SK-N-SH (cell line): ENCODE results near the gene ZNF649.

Source experiments
- CHD2 ChIP-seq: fragments of 150-350 bp; IDR thresholded peaks from 2 replicates; pipeline ENCODE4 v1.6.1; 2018; ENCODE audit warnings: low read length; ENCODE audit not compliant: partially characterized antibody
- CTCF ChIP-seq: fragments of 200-600 bp; sonication (generic); IDR thresholded peaks from 2 replicates; pipeline ENCODE4 v1.6.1; 2017; ENCODE audit warnings: antibody characterized with exemption, mild to moderate bottlenecking, moderate library complexity
- EP300 ChIP-seq, 2 experiments: IDR thresholded peaks; 2 replicates each; pipeline versions ENCODE4 v1.4.0 to v1.6.1; 2012; ENCODE audit warnings: borderline replicate concordance in 1 of 2, low read depth in 1 of 2, low read length in 1 of 2
- FOXM1 ChIP-seq: IDR thresholded peaks from 2 replicates; pipeline ENCODE4 v1.4.0; 2012; ENCODE audit warnings: low read depth, mild to moderate bottlenecking
- GABPA ChIP-seq: IDR thresholded peaks from 2 replicates; pipeline ENCODE4 v1.4.0; 2012; ENCODE audit warnings: low read depth, mild to moderate bottlenecking
- MXI1 ChIP-seq: IDR thresholded peaks from 2 replicates; pipeline ENCODE4 v1.6.1; 2012; ENCODE audit warnings: mild to moderate bottlenecking, low read depth, low read length, improper control_type of control experiment
- NRF1 ChIP-seq: IDR thresholded peaks from 2 replicates; pipeline ENCODE4 v1.6.1; 2012; ENCODE audit warnings: low read depth, mild to moderate bottlenecking, low read length
- POLR2AphosphoS5 ChIP-seq: IDR thresholded peaks from 2 replicates; pipeline ENCODE4 v1.6.1; 2012; ENCODE audit warnings: low read depth, low read length
- RCOR1 ChIP-seq: fragments of 150-350 bp; IDR thresholded peaks from 2 replicates; pipeline ENCODE4 v1.6.1; 2017; ENCODE audit warnings: antibody characterized with exemption, low read length
- RFX5 ChIP-seq: IDR thresholded peaks from 2 replicates; pipeline ENCODE4 v1.6.1; 2012; ENCODE audit warnings: mild to moderate bottlenecking, improper control_type of control experiment, low read length
- USF2 ChIP-seq: fragments of 150-350 bp; IDR thresholded peaks from 2 replicates; pipeline ENCODE4 v1.6.1; 2017; ENCODE audit warnings: antibody characterized with exemption, low read length, low read depth, borderline replicate concordance

DNA sequence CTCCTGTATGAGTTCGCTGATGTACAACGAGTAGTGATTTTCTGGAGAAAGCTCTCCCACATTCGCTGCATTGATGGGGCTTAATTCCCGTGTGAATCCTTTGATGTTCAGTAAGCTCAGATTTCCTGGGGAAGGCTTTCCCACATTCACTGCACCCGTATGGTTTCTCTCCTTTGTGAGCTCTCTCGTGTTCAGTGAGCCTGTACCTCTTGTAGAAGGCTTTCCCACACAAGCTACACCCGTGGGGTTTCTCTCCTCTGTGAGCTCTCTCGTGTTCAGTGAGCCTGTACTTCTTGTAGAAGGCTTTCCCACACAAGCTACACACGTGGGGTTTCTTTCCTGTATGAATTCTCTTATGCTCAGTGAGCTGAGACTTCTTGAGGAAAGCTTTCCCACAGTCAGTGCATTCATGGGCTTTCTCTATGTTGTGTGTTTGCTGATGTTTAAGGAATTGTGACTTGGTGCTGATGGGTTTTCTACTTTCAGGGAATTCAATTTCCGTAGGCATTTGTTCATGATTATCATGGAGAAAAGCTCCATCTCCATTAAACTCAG, 13.5 kb downstream of the ZNF649 start:
- TF ChIP-seq USF2, result no peak
- no peak for TF ChIP-seq NRF1
- TF ChIP-seq POLR2AphosphoS5, result no peak
- TF ChIP-seq CTCF, result no peak
- TF ChIP-seq MXI1, result no peak
- no peak for TF ChIP-seq RCOR1
- TF ChIP-seq GABPA, result no peak
- no peak for TF ChIP-seq CHD2
- TF ChIP-seq FOXM1, result no peak
- TF ChIP-seq EP300 (IDR thresholded peaks at IDR 0.05; ENCODE audit: borderline replicate concordance in 1 of 2, low read depth in 1 of 2, low read length in 1 of 2), result no peak
- TF ChIP-seq RFX5, result no peak
